Retinal pigment epithelial cell (primary cell): ENCODE results near the gene TXNIP.

Experiments used
- DNase-seq: peaks from one replicate; pipeline ENCODE4 v3.0.0-alpha.2; 2010; ENCODE audit warnings: low read depth
- H3K4me3 ChIP-seq: 2 replicates; pipeline ENCODE4 v1.5.1; 2011; ENCODE audit warnings: mild to moderate bottlenecking, low read length, control low read depth, moderate library complexity
- CTCF ChIP-seq: conservative IDR thresholded peaks from 2 replicates; pipeline ENCODE4 v1.5.1; 2011; ENCODE audit warnings: low read depth, low read length, control low read depth, inconsistent platforms

Gene TXNIP

GRCh38 chr1:145996433-145997015 lies at the start of gene TXNIP:
Gene TXNIP (minus strand): TSS chr1:145996579. CDS start chr1:145996266, 313 bp downstream.
- TF ChIP-seq CTCF: no peak
- peak; percentile 88 for DNase-seq
- H3K4me3 ChIP-seq: peak within 1 kb of the TSS; percentile 98

- no peak overlapping the region for H3K4me3 ChIP-seq
- DNase-seq: no peak
- TF ChIP-seq CTCF: no peak
Measured at GRCh38 chr1:146039844-146040194, 43.4 kb upstream of the TXNIP start.

GRCh38 chr1:146036965-146037646 lies 40.7 kb upstream of the TXNIP start:
- H3K4me3 ChIP-seq: peak overlapping the region; percentile 93
- DNase-seq: no peak
- no peak for TF ChIP-seq CTCF

GRCh38 chr1:146036241-146036964 lies 40.0 kb upstream of the TXNIP start:
- peak overlapping the region; percentile 64 for H3K4me3 ChIP-seq
- no peak for TF ChIP-seq CTCF
- DNase-seq: no peak

- TF ChIP-seq CTCF: no peak
- DNase-seq: no peak
- H3K4me3 ChIP-seq: peak overlapping the region; percentile 45
Measured at GRCh38 chr1:146035048-146035423, 38.7 kb upstream of the TXNIP start.

- peak; percentile 56 for TF ChIP-seq CTCF
- DNase-seq: no peak
Measured at GRCh38 chr1:146032631-146033219, 36.3 kb upstream of the TXNIP start.

More at GRCh38 chr1:146032631-146033219, 36.3 kb upstream of the TXNIP start:
- no peak overlapping the region for H3K4me3 ChIP-seq
